GM12878 (cell line): ENCODE results near the gene RANBP17. TPM values are rescaled to one million over a fixed set of nuclear protein-coding genes. Genes with fewer than 3 reads are reported as not detected.

Source experiments
- ATAC-seq: fragments of 200-7000 bp; cut with Tn5 transposase; 3 replicates; pipeline ENCODE4 v1.9.1; 2020; ENCODE audit warnings: mild to moderate bottlenecking, moderate library complexity
- BruUV-seq: library from RNA; stranded (reverse); fragments of 400-500 nt; replicated peaks from 2 replicates; lab custom pipeline; 2021; lab: Mats Ljungman, UMichigan
- CTCF ChIA-PET: fragments of 300-600 bp; sonication (Branson Sonifier 250); formaldehyde crosslinking; extraction: SDS; loops from one replicate; lab custom pipeline; 2021; ENCODE audit warnings: inconsistent platforms; lab: Yijun Ruan, JAX
- POLR2A ChIA-PET: fragments of 350-600 bp; formaldehyde crosslinking; extraction: SDS; loops from one replicate; lab custom pipeline; 2021; ENCODE audit warnings: inconsistent platforms; lab: Charles Lee
- RAD21 ChIA-PET: fragments of 300-600 bp; sonication (Branson Sonifier 250); formaldehyde crosslinking; loops from one replicate; lab custom pipeline; 2023; ENCODE audit warnings: antibody characterized with exemption; ENCODE audit not compliant: unreplicated experiment; lab: Charles Lee
- SMC1A ChIA-PET: fragments of 300-600 bp; sonication (Branson Sonifier 250); formaldehyde crosslinking; loops from one replicate; lab custom pipeline; 2023; ENCODE audit not compliant: unreplicated experiment, uncharacterized antibody; lab: Charles Lee
- DNase-seq: peaks from one replicate; pipeline ENCODE4 v3.0.0-alpha.2; 2011; ENCODE audit warnings: low read depth, low spot score
- FAIRE-seq: peaks from 3 replicates; lab custom pipeline; 2011; peaks lifted over from hg19 to GRCh38; lab: Jason Lieb, UNC
- H2AFZ ChIP-seq: 2 replicates; pipeline ENCODE4 v1.6.0; 2011; ENCODE audit warnings: low read depth, low read length, control low read depth; ENCODE audit not compliant: control insufficient read depth
- H3K27ac ChIP-seq: 2 replicates; pipeline ENCODE4 v1.5.1; 2011; ENCODE audit warnings: control low read depth; ENCODE audit not compliant: control insufficient read depth, insufficient read depth
- H3K27me3 ChIP-seq, 2 experiments: replicated peaks in 1 of 2; 2 replicates each; pipeline versions ENCODE4 v1.6.0 to v1.6.1; 2011; ENCODE audit warnings: low read length in 1 of 2; ENCODE audit not compliant: control insufficient read depth in 2 of 2, insufficient read depth in 2 of 2
- H3K36me3 ChIP-seq, 2 experiments: 2 replicates each; pipeline ENCODE4 v1.5.1; 2011; ENCODE audit warnings: low read length in 1 of 2; ENCODE audit not compliant: control insufficient read depth in 2 of 2, insufficient read depth in 2 of 2
- H3K4me1 ChIP-seq: 2 replicates; pipeline ENCODE4 v1.6.1; 2011; ENCODE audit warnings: mild to moderate bottlenecking, low read length, moderate library complexity, mixed read lengths; ENCODE audit not compliant: control insufficient read depth, insufficient read depth
- H3K4me2 ChIP-seq: 2 replicates; pipeline ENCODE4 v1.6.0; 2011; ENCODE audit warnings: control low read depth; ENCODE audit not compliant: control insufficient read depth, insufficient read depth
- H3K4me3 ChIP-seq: fragments of 200-600 bp; sonication (generic); 2 replicates; pipeline ENCODE4 v1.5.1; 2016
- H3K79me2 ChIP-seq: 2 replicates; pipeline ENCODE4 v1.6.0; 2011; ENCODE audit warnings: low read length; ENCODE audit not compliant: control insufficient read depth, insufficient read depth
- H3K9ac ChIP-seq: 2 replicates; pipeline ENCODE4 v1.8.0; 2011; ENCODE audit warnings: low read length, control low read depth, mixed read lengths; ENCODE audit not compliant: control insufficient read depth, insufficient read depth
- H3K9me3 ChIP-seq: replicated peaks from 3 replicates; pipeline ENCODE4 v1.5.1; 2011; ENCODE audit warnings: mild to moderate bottlenecking, low read length; ENCODE audit not compliant: control insufficient read depth, insufficient read depth
- H4K20me1 ChIP-seq: 2 replicates; pipeline ENCODE4 v1.6.0; 2011; ENCODE audit not compliant: control insufficient read depth, insufficient read depth
- CBFB ChIP-seq: IDR thresholded peaks from 2 replicates; pipeline ENCODE4 v1.6.1; 2016; ENCODE audit warnings: antibody characterized with exemption, low read depth
- CEBPZ ChIP-seq: fragments of 150-350 bp; IDR thresholded peaks from 2 replicates; pipeline ENCODE4 v1.6.1; 2016; ENCODE audit warnings: low read depth, low read length
- EED ChIP-seq: sonication (generic); IDR thresholded peaks from 2 replicates; pipeline ENCODE4 v1.6.1; 2016; ENCODE audit warnings: antibody characterized with exemption, low read depth
- FOS ChIP-seq: IDR thresholded peaks from 3 replicates; pipeline ENCODE4 v1.6.1; 2011; ENCODE audit warnings: borderline replicate concordance; ENCODE audit not compliant: insufficient read length; ENCODE audit errors: extremely low read depth
- GATAD2B ChIP-seq: fragments of 450-650 bp; conservative IDR thresholded peaks from 2 replicates; pipeline ENCODE4 v1.6.1; 2017; ENCODE audit warnings: low read depth, mild to moderate bottlenecking, moderate library complexity
- NBN ChIP-seq: fragments of 450-650 bp; IDR thresholded peaks from 2 replicates; pipeline ENCODE4 v1.6.1; 2016
- NFIC ChIP-seq: IDR thresholded peaks from 2 replicates; pipeline ENCODE4 v1.6.1; 2012; ENCODE audit warnings: low read depth, mild to moderate bottlenecking, inconsistent platforms, low read length, moderate library complexity
- NR2C1 ChIP-seq: fragments of 450-650 bp; IDR thresholded peaks from 2 replicates; pipeline ENCODE4 v1.6.1; 2017; ENCODE audit warnings: antibody characterized with exemption, mild to moderate bottlenecking, moderate library complexity
- PAX5 ChIP-seq: IDR thresholded peaks from 2 replicates; pipeline ENCODE4 v1.6.1; 2011; ENCODE audit warnings: low read depth, low read length, borderline replicate concordance
- POLR2AphosphoS2 ChIP-seq: IDR thresholded peaks from 2 replicates; pipeline ENCODE4 v1.6.1; 2011; ENCODE audit warnings: low read depth, mild to moderate bottlenecking, low read length, improper control_type of control experiment, moderate library complexity
- SMC3 ChIP-seq: IDR thresholded peaks from 2 replicates; pipeline ENCODE4 v1.6.1; 2011; ENCODE audit warnings: low read length, improper control_type of control experiment, borderline replicate concordance
- TAF1 ChIP-seq: IDR thresholded peaks from 2 replicates; pipeline ENCODE4 v1.6.1; 2011; ENCODE audit warnings: mild to moderate bottlenecking, low read depth, low read length, borderline replicate concordance
- YY1 ChIP-seq: IDR thresholded peaks from 2 replicates; pipeline ENCODE4 v1.6.1; 2011; ENCODE audit warnings: low read depth, mild to moderate bottlenecking, low read length
- ZZZ3 ChIP-seq: IDR thresholded peaks from 2 replicates; pipeline ENCODE4 v1.6.1; 2011; ENCODE audit warnings: low read depth; ENCODE audit not compliant: control insufficient read depth, insufficient read length
- WGBS: methylation state at CpG from one replicate; pipeline ENCODE4 v1.1.6; 2016; ENCODE audit warnings: low lambda C conversion rate; ENCODE audit not compliant: insufficient replicate concordance, insufficient coverage; ENCODE audit errors: missing lambda C conversion rate; 5-methylcytosine and 5-hydroxymethylcytosine counted together
- in situ Hi-C: fragments of 300-500 bp; cut with MboI; formaldehyde crosslinking; loops from 9 replicates; pipeline ENCODE4 v1.14.3; 2018; ENCODE audit warnings: mixed read lengths
- intact Hi-C: fragments of 100-400 bp; cut with micrococcal nuclease; formaldehyde crosslinking; loops from one replicate; pipeline ENCODE4 v1.14.2; 2022; ENCODE audit not compliant: unreplicated experiment
- polyA plus RNA-seq, 11 experiments: library from polyadenylated mRNA; depleted of rRNA in 4 of 11; unstranded in 6 of 11; stranded (reverse) in 5 of 11; fragments of >200 nt; fragmentation: Nextera tagmentation in 4 of 11; fragmentation: Illumina TruSeq in 1 of 11; extraction: Ambion mirVana in 4 of 11; extraction: Trizol in 1 of 11; gene quantifications; 1 replicate in 1 of 11; 2 replicates in 10 of 11; pipeline versions ENCODE4 v1.2.1 to v1.2.3, GENCODE V29; 2011 to 2016; ENCODE audit warnings: inconsistent platforms in 2 of 11, missing spikeins in 2 of 11, low read depth in 1 of 11
- total RNA-seq, 4 experiments: library from RNA; depleted of rRNA in 3 of 4; stranded (reverse); fragments of >200 nt in 3 of 4; fragmentation: Illumina TruSeq in 1 of 4; extraction: Trizol in 1 of 4; gene quantifications; 2 replicates each; pipeline versions ENCODE4 v1.2.1 to v1.2.3, GENCODE V29; 2013 to 2021
- TF ChIP-seq, protein P1 (sequence below): fragments of 450-650 bp; IDR thresholded peaks from 2 replicates; pipeline ENCODE4 v1.6.1; 2017; ENCODE audit warnings: mild to moderate bottlenecking, moderate library complexity

Gene RANBP17
- total and polyA plus RNA-seq, 10 of the 15 experiments (the other 5 are each of a cell fraction or from before 2014, with no cell fraction given) = 0.10 TPM; not detected in 9

- TF ChIP-seq CEBPZ (no peak), NR2C1 (no peak), YY1 (no peak), NFIC (no peak), SMC3 (peak; percentile 69; the same call in 1 of the 2 replicates)
- TF ChIP-seq, all 136 proteins: peak for 3
Measured at GRCh38 chr5:171342362-171343111, 480.7 kb downstream of the RANBP17 start (continued).

DNA sequence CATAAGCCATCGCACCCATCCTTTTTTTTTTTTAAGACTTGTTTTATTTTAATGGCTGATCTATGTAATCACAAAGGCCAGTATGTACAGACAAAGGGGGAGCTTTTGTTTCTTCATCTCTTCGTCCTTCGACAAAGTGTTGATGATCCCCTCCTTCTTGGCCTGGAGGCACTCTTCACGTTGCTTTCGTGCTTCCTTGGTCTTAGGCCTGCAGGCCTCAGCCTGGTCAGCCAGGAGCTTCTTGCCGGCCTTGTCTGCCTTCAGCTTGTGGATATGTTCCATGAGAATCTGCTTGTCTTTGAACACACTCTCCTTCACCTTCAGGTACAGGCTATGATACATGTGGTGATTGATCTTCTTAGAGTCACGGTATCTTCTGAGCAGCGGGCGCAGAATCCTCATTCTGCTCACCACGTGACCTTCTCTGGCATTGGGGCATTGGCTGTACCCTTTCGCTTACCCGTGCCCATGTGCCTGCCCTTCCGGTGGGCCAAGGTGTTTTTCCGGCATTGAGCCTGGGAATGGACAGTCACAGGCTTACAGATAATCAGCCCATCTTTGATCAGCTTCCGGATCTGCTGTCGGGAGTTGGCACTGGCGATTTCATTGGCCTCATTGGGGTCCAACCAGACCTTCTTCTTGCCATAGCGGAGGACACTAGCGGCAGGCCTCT lies 483.3 kb downstream of the RANBP17 start:
- ChIA-PET POLR2A (no interaction called here), CTCF (no interaction called here), RAD21 (no interaction called here), SMC1A (no interaction called here)
- no peaks in the 10 kb centered on the region; a peak in 1 of 4 replicates for H3K27me3 ChIP-seq
- no peaks in the 10 kb centered on the region for H3K36me3 ChIP-seq
- no peaks in the 10 kb centered on the region for H3K4me1 ChIP-seq
- BruUV-seq = no TSS peak
- no peaks in the 10 kb centered on the region for H3K9me3 ChIP-seq
- no peak for ATAC-seq
- H3K4me2 ChIP-seq = no peak overlapping the region
- H3K4me3 ChIP-seq = no peak overlapping the region
- intact Hi-C loops (loop anchor here (5.0 kb wide), 2 partner anchors 538 to 603 kb away; no protein-coding TSS in a partner anchor), in situ Hi-C loops (loop anchor here (5.0 kb wide), 1 partner anchor 598 kb away; no protein-coding TSS in a partner anchor)
- no peaks in the 10 kb centered on the region for H4K20me1 ChIP-seq
- H3K9ac ChIP-seq = no peak overlapping the region
- DNase-seq = no peak
- H2AFZ ChIP-seq = no peak overlapping the region
- H3K79me2 ChIP-seq = no peaks in the 10 kb centered on the region
- FAIRE-seq = no peak
- no peak overlapping the region for H3K27ac ChIP-seq
- 71% methylated on average over 19 of the region's 19 CpGs for WGBS
- TF ChIP-seq PAX5 = no peak
- TF ChIP-seq, protein P1, sequence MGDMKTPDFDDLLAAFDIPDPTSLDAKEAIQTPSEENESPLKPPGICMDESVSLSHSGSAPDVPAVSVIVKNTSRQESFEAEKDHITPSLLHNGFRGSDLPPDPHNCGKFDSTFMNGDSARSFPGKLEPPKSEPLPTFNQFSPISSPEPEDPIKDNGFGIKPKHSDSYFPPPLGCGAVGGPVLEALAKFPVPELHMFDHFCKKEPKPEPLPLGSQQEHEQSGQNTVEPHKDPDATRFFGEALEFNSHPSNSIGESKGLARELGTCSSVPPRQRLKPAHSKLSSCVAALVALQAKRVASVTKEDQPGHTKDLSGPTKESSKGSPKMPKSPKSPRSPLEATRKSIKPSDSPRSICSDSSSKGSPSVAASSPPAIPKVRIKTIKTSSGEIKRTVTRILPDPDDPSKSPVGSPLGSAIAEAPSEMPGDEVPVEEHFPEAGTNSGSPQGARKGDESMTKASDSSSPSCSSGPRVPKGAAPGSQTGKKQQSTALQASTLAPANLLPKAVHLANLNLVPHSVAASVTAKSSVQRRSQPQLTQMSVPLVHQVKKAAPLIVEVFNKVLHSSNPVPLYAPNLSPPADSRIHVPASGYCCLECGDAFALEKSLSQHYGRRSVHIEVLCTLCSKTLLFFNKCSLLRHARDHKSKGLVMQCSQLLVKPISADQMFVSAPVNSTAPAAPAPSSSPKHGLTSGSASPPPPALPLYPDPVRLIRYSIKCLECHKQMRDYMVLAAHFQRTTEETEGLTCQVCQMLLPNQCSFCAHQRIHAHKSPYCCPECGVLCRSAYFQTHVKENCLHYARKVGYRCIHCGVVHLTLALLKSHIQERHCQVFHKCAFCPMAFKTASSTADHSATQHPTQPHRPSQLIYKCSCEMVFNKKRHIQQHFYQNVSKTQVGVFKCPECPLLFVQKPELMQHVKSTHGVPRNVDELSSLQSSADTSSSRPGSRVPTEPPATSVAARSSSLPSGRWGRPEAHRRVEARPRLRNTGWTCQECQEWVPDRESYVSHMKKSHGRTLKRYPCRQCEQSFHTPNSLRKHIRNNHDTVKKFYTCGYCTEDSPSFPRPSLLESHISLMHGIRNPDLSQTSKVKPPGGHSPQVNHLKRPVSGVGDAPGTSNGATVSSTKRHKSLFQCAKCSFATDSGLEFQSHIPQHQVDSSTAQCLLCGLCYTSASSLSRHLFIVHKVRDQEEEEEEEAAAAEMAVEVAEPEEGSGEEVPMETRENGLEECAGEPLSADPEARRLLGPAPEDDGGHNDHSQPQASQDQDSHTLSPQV = no peak
- no peak for TF ChIP-seq NR2C1
- no peak for TF ChIP-seq POLR2AphosphoS2
- no peak for TF ChIP-seq GATAD2B
- no peak for TF ChIP-seq FOS
- TF ChIP-seq ZZZ3 = no peak
- TF ChIP-seq EED = no peak
- no peak for TF ChIP-seq TAF1
- no peak for TF ChIP-seq NBN
- TF ChIP-seq CBFB = no peak
